Superior temporal gyrus (tissue), 1 donor: Measurements from ENCODE around the gene PCDH18.
"Not testable (repeated sequence)": the region's sequence is repeated elsewhere in the genome, so short reads cannot be mapped to it uniquely, and the experiment has no call there.

ENCODE experiments used
- DNase-seq: peaks from one replicate; pipeline ENCODE4 v3.0.0-alpha.2; 2016; ENCODE audit errors: extremely low spot score

The PCDH18 gene

GRCh38 chr4:137531986-137532868, at the start of gene PCDH18:
PCDH18 (minus strand) TSS chr4:137532494; CDS start chr4:137532088, 406 bp downstream.
- DNase-seq = peak; percentile 73

DNA sequence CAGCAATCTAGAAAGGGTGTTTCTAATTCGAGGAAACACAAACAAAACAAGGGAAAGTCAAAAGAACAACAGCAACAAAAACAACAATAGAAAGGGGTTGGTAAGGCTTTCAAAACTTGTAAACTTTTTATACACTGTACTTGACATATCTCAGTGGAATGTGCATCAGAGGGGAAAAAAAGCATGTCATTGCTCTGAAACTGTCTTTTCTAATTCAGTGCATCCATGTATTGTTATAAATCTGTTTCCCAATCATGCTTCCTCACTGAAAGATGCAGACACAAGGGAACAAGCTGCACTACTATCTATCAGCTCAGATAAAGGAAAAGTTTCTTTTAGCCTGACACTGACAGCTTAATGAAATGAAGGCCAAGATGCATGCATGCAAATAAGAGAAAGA, 44.2 kb upstream of the PCDH18 start:
- no peak for DNase-seq

- DNase-seq = no peak
Measured at GRCh38 chr4:137572647-137573046, 40.4 kb upstream of the PCDH18 start.

DNA sequence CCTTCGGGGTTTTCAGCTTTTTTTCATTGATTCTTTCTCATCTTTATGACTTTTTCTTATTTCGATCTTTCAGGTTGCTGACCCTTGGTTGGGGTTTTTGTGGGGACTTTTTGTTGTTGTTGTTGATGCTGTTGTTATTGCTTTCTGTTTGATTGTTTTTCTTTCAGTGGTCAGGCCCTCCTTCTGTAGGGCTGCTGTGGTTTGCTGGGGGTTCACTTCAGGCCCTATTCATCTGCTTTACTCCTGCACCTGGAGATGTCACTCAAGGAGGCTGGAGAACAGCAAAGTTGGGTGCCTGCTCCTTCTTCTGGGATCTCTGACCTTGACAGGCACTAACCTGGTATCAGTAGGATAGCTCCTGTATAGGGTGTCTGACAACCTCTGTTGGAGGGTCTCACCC, 39.9 kb upstream of the PCDH18 start:
- no peak for DNase-seq

- no peak for DNase-seq
Measured at GRCh38 chr4:137559801-137560200, 27.5 kb upstream of the PCDH18 start.

DNA sequence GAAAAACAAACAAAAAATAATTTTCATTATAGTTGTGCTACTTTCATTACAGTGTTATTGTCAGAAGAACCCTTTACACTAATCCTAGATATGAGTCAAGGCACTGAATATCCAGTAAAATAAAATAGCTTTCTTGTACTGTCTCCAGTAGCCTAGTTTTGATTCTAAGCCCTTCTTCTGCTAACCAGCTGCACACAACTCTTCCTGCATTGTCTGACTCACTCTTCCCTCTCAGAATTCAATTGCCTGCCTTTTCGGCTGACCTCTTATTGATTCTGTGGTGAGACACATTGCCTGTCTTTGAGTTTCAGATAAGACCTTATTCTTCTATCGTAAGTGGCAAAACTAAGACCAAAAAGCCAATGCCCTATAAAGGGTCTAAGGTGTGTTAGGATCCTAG, 26.7 kb upstream of the PCDH18 start:
- no peak for DNase-seq

DNA sequence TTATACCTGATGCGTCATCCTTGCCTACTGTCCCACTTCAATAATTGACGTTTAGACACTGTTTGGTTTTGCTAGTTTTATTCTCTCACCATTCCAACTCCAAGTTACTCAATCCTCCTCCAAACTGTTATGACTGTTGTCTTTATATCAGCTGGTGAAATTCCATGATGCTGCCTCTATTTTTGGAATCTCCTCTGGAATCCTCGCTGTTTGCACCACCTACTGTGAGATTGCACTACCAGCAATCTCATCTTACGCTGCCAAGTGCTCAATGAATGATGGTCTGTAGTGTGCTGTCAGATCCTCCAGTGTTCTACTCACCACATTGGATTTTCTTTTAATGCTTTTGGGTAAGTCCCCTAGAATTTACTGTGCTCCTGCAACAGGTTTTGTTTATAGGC, 13.2 kb upstream of the PCDH18 start:
- DNase-seq = peak; percentile 54

DNA sequence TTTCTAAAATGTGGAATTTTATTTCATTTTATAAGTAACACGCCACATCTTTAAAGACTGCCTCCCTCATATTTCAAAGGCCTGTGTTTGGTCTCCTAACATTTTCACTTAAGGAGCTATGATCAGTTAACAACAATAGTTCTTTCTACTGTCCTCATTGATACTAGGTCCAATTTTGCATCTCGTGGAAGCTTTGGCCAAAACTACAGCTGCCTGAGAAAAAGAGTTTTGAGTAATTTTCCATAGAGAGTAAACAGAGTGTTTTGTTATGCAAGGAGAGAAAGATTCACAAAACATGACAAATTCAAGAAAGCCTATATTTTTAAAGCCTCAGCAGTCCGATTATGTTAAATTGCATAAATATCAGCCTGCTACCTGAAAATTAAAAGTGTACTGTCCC, 11.4 kb upstream of the PCDH18 start:
- DNase-seq = no peak

- no peak for DNase-seq
Measured at GRCh38 chr4:137543198-137543597, 10.9 kb upstream of the PCDH18 start.

GRCh38 chr4:137541876-137542646, 9.8 kb upstream of the PCDH18 start:
- DNase-seq = peak; percentile 56

DNA sequence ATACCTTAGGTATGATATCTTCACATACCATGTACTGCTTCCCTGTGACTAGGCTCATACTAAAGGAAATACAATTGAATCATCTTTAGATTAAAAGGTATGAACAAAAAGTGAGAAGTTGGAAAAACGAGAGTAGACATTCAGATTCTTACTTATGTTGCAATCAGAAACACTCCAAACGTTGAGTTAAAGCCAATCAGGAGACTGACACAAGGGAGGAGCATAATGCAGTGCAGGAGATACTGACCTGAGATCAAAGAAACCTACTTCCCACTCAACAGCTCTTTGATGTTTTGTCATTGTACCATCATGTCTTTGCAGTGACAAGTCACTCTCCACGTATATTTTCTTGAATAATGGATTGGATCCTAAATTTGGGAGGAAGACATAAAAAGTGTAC, 8.9 kb upstream of the PCDH18 start:
- DNase-seq = no peak

GRCh38 chr4:137540356-137540755, 8.1 kb upstream of the PCDH18 start:
- DNase-seq = no peak

DNA sequence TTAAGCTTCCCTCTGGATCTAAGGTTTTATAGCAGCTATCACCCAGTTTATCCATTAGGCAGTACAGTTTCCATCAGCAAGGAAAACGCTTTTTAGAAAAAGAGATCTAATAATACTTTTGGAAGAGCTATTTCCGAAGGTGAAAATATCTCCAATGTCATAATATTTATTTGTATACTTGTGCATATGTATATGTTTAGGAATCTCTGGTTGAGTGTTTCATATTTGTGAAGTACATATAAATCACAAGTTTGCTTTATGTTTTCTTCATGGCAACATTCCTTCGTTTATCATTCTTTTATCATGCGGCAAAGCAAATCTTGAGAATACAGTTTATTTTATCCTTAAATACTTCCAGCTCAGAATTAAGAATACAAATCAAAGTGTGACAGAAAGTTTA, 6.2 kb upstream of the PCDH18 start:
- no peak for DNase-seq

GRCh38 chr4:137537807-137538206, 5.5 kb upstream of the PCDH18 start:
- not testable (repeated sequence) for DNase-seq

DNA sequence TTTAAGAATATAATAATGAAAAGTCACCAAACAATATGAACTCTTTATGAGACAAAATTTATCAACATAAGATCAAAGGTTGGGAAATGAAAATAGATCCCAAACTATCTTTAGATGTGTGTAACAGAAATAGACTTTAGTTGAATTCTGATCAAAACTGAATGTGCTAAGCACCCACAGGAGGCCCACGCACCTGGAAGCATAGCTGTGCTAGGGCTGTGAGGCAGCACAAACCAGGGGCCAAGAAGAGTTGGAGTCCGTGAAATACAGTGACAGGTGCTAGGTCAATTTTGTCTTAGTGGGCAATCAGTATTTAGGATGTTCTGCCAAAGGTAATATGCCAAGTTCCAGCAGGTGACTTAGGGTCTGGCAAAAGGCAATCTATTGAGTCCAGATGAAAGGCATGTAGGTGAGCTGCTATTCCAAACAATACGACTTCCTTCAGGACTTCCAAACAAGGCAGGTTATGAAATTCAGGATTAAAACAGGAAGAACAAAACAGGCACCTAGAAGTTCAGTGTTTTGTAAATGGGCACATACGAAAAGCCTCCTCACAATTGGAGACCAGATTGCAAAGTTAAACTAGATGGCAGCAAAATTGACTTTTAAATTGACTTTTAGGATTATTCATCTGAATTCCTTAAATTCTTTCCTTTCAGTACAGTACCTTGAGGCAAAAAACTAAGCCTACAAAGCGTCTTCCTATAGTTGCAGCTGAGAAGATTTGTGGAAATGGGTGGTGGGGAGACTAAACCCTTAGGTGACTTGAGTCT, 4.7 kb upstream of the PCDH18 start:
- no peak for DNase-seq

- no peak for DNase-seq
Measured at GRCh38 chr4:137535718-137536117, 3.4 kb upstream of the PCDH18 start.

DNA sequence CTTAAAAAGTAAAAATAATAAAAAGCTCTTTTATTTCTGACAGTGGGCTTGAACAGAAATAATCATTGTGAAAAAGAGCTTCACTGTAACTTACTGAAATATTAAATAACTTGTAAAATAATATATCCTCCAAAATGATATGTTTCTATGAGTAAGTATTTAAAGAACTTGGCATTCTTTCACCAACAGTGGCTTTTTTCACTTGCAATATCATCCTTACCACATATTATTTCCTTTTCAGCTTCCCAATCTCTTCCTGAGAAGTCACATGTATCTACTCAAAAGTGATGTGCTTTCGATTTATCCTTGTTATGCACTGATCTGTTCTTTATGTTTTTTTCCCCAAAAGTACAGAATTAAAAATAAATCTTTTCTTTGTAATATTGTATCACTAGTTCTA, 2.2 kb upstream of the PCDH18 start:
- no peak for DNase-seq

DNA sequence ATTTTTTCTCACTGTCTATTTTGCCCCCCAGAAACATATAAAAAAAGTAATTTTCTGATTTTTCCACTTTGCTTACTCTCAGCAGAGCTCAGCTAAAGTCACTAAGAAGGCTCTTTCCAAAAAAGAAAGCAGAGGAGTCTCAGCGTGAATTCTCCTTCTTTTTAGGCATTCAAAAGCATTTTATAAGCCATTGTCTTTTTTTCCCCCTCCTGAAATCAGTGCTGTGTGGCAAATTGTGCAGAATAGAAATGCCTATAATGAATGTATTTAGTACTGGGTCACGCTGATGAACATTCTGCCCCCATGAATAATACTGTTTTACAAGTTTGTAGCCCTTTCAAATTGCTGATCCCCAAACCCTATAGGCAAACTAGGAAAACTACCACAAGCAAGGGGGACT, 1.6 kb upstream of the PCDH18 start:
- no peak for DNase-seq

GRCh38 chr4:137532869-137533236, 559 bp upstream of the PCDH18 start:
- no peak for DNase-seq

DNA sequence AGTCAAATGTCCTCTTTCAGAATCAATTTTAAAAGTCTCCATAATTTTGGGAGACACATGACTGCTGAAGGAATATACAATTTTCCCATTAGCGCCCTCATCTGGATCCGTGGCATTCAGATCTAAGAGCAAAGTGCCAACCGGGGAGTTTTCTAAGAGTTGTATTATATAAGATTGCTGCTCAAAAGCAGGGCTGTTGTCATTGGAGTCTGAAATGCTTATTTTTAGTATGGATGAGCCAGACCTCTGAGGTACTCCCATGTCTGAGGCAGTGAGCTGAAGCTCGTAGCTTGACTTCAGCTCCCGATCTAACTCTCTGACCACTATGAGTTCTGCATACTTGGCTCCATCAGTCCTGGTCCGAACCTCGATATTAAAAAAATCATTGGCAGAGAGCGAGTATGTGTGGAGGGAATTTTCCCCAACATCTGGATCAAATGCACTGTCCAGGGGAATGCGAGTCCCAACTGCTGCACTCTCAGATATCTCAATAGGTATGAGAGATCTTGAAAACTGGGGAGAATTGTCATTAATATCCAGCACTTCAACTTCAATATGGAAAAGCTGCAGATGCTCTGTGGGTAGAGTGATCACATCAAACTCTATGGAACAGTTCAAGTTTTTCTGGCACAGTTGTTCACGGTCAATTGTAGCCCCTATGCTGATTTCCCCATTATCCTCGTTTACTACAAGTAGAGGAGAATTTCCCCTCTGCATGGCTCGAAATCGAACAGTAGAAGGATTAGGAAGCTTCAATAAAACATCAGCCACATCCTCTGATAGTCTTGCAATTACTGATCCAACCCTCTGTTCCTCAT, 917 bp downstream of the PCDH18 start:
- DNase-seq = peak; percentile 66

- no peak for DNase-seq
Measured at GRCh38 chr4:137530176-137530575, 2.1 kb downstream of the PCDH18 start.
